Mesodermal cell (in vitro differentiated cells): Measurements from ENCODE around the gene HOMER2.
A peak's percentile ranks its signal among the peaks of the same experiment; 100 is the strongest.

ENCODE experiments used
- H3K27ac ChIP-seq: 2 replicates; pipeline ENCODE4 v1.7.0; 2013; ENCODE audit warnings: mild to moderate bottlenecking, low read depth, low read length, moderate library complexity; ENCODE audit not compliant: severe bottlenecking
- H3K36me3 ChIP-seq: 2 replicates; pipeline ENCODE4 v1.7.1; 2013; ENCODE audit warnings: mild to moderate bottlenecking, low read length, moderate library complexity; ENCODE audit not compliant: control insufficient read depth, insufficient read depth
- H3K4me1 ChIP-seq: one replicate; pipeline ENCODE4 v1.7.1; 2013; ENCODE audit warnings: mild to moderate bottlenecking, low read length; ENCODE audit not compliant: insufficient read depth, control insufficient read depth, poor library complexity, severe bottlenecking
- H3K4me3 ChIP-seq: 2 replicates; pipeline ENCODE4 v1.7.0; 2013; ENCODE audit warnings: low read length, control low read depth, mild to moderate bottlenecking; ENCODE audit not compliant: insufficient read depth, poor library complexity, severe bottlenecking; ENCODE audit errors: extremely low read depth
- H3K9me3 ChIP-seq: 2 replicates; pipeline ENCODE4 v1.7.1; 2013; ENCODE audit warnings: mild to moderate bottlenecking, low read length, moderate library complexity; ENCODE audit not compliant: control insufficient read depth
- WGBS, 2 experiments: methylation state at CpG; one replicate each; pipeline ENCODE4 v1.1.5; 2013; ENCODE audit warnings: missing lambda C conversion rate in 2 of 2; ENCODE audit not compliant: insufficient coverage in 2 of 2; 5-methylcytosine and 5-hydroxymethylcytosine counted together

HOMER2 gene

GRCh38 chr15:82810061-82810889 is 142.2 kb downstream of the HOMER2 start:
- Histone ChIP-seq H3K4me1 (no peaks in the 10 kb centered on the region), H3K4me3 (peak overlapping the region; percentile 70), H3K36me3 (peaks cover 24% of the 10 kb centered on the region), H3K9me3 (no peaks in the 10 kb centered on the region), H3K27ac (peak overlapping the region; percentile 91)
- 0 to 1% methylated on average over 45 to 57 of the region's 81 CpGs for WGBS, 2 experiments

GRCh38 chr15:82809308-82810060 is 143.0 kb downstream of the HOMER2 start, which contains the start of gene WHAMM:
WHAMM (plus strand) TSS chr15:82809628; CDS start chr15:82809727, 99 bp downstream.
- whole genome bisulfite sequencing, 2 experiments, result 0% methylated on average over 32 to 62 of the region's 67 CpGs
- no peaks in the 10 kb centered on the region for H3K9me3 ChIP-seq
- H3K36me3 ChIP-seq, result peaks cover 21% of the 10 kb centered on the region
- H3K27ac ChIP-seq, result peak within 1 kb of the TSS; percentile 91
- H3K4me1 ChIP-seq, result no peaks in the 10 kb centered on the region
- H3K4me3 ChIP-seq, result peak within 1 kb of the TSS; percentile 70

- no peak overlapping the region for H3K4me3 ChIP-seq
- H3K9me3 ChIP-seq, result no peaks in the 10 kb centered on the region
- H3K27ac ChIP-seq, result no peak overlapping the region
- H3K4me1 ChIP-seq, result no peaks in the 10 kb centered on the region
- 82 to 88% methylated on average over 8 to 9 of the region's 9 CpGs for WGBS, 2 experiments
- H3K36me3 ChIP-seq, result peaks cover 13% of the 10 kb centered on the region
Observed at GRCh38 chr15:82808634-82809041, 143.9 kb downstream of the HOMER2 start.

DNA sequence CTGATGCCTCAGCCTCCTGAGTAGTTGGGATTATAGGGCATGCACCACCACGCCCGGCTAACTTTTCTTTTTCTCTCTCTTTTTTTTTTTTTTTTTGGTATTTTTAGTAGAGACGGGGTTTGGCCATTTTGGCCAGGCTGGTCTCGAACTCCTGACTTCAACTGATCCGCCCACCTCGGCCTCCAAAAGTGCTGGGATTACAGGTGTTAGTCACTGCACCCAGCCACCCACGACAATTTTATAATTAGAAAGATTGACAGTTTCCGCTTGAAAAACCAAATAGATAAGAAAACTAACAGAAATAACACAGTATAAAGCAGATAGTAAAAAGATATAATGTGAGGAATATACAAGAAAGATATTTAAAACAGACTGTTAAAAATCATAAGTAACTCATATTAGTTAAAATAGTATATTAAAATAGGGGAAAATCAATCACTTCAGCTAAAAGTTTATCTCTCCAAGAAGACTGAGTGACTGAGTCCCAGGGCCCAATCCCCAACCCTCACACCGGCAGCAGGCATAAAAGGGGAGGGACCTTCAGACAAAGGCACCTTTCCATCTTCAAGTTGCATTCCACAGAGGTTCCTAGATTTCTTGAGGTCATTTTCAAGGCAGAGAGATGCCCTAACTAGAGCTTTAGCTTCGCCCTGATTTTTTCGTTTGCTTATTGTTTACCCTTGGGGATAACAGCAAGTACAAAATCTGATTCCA is 144.4 kb downstream of the HOMER2 start:
- no peak overlapping the region for H3K4me3 ChIP-seq
- H3K27ac ChIP-seq, result no peak overlapping the region
- WGBS, 2 experiments, result 83 to 94% methylated on average over 6 to 7 of the region's 11 CpGs

GRCh38 chr15:82805994-82806406 is 146.5 kb downstream of the HOMER2 start, which contains the start of gene FSD2:
FSD2 (minus strand) TSS chr15:82806069; CDS start chr15:82787390, 18,679 bp downstream.
- no peaks in the 10 kb centered on the region for H3K36me3 ChIP-seq
- H3K4me3 ChIP-seq, result no peak within 1 kb of the TSS
- H3K4me1 ChIP-seq, result no peaks in the 10 kb centered on the region
- no peaks in the 10 kb centered on the region for H3K9me3 ChIP-seq
- no CpG with 5 or more reads among the region's 2 CpGs for WGBS, 2 experiments
- no peak within 1 kb of the TSS for H3K27ac ChIP-seq

More for the DNA sequence above, 144.4 kb downstream of the HOMER2 start:
- H3K9me3 ChIP-seq, result no peaks in the 10 kb centered on the region
- H3K36me3 ChIP-seq, result peaks cover 7% of the 10 kb centered on the region
- no peaks in the 10 kb centered on the region for H3K4me1 ChIP-seq

DNA sequence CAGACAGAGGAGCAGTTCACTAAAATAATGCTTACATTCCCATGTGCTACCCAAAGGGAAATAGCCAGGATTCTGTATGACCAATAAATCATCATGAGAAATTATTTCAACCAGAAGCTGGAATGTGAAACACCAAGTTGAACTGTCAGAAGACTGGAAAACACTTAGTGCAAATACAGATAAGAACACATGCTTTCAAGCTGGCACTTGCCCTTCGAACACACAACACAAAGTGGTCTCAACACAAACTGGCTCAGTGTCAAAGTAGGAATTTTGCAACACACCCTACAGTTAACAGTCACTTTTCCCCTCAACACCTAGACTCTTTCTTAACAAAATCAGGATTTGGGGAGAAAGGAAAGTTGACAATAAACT is 148.0 kb downstream of the HOMER2 start:
- Histone ChIP-seq H3K36me3 (no peaks in the 10 kb centered on the region), H3K4me3 (no peak overlapping the region), H3K4me1 (no peaks in the 10 kb centered on the region), H3K27ac (no peak overlapping the region), H3K9me3 (no peaks in the 10 kb centered on the region)
- WGBS, 2 experiments, result 86% methylated on average over 1 of the region's 1 CpG; no CpG with 5 or more reads in 1 of the 2 experiments

DNA sequence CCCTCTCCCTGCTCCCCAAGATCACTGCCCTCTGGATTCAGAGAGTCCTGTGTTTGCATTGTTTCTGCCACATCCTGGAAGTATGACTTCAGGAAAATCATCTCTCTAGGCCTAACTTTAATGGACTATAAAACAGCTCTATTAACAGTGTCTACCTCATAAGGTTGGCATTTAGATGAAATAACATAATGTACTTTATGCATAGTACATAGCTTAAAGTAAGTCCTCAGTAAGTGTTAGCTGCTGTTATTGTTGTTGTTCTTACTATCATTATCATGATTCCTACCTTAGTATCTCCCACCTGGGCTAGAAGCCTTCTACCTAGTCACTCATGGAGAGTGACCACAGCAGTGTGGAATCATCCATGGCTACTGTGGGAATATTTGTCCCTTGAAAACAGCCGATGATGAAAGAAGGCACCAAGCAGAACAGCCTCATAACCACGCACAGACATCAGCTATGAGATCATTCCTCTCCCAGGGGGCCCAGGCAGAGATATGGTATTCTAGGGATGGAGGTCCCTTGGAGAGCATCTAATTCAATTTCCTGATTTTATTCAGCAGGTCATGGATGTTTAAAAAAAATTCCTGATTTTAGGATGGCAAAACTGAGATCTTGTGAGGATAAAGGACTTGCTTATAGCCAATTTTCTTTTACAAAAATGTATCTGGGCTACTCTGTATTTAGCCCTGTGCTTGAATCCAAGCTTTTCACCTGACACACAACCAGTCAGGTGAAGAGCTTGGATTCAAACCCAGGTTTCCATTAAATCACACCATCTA is 148.5 kb downstream of the HOMER2 start:
- Histone ChIP-seq H3K4me3 (no peak overlapping the region), H3K9me3 (no peaks in the 10 kb centered on the region), H3K27ac (no peak overlapping the region), H3K36me3 (no peaks in the 10 kb centered on the region), H3K4me1 (no peaks in the 10 kb centered on the region)
- 80 to 100% methylated on average over 1 of the region's 2 CpGs for WGBS, 2 experiments

DNA sequence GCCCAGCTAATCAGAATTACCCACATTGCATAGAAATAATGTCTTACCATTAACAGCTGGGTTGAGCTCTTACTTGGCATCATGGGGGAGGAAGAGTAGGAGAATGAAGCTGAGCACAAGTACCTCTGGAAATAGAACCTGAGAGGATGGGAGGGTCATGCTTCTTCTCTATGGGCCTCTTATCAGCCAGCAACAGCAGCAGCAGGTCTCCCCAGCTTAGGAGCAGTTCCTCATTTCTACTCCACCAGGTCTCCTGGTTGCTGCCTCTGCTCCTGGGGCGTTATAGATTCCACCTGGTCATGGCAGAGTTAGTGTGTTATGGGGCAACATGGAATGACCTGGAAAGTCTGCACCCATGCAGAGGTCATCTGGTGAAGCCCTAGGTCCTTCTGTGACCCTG is 150.0 kb downstream of the HOMER2 start:
- no CpG with 5 or more reads among the region's 1 CpG for WGBS, 2 experiments
- no peaks in the 10 kb centered on the region for H3K36me3 ChIP-seq
- H3K27ac ChIP-seq, result no peak overlapping the region
- no peak overlapping the region for H3K4me3 ChIP-seq
- no peaks in the 10 kb centered on the region for H3K9me3 ChIP-seq
- H3K4me1 ChIP-seq, result no peaks in the 10 kb centered on the region

GRCh38 chr15:82799183-82799841 is 153.2 kb downstream of the HOMER2 start:
- no peaks in the 10 kb centered on the region for H3K36me3 ChIP-seq
- 79 to 92% methylated on average over 4 to 5 of the region's 7 CpGs for WGBS, 2 experiments
- H3K27ac ChIP-seq, result no peak overlapping the region
- no peaks in the 10 kb centered on the region for H3K9me3 ChIP-seq
- no peak overlapping the region for H3K4me3 ChIP-seq
- H3K4me1 ChIP-seq, result no peaks in the 10 kb centered on the region
